HEK293T (cell line): ENCODE data around the gene FBXO10.

Experiments
- ARNT ChIP-seq: fragments of 450-650 bp; IDR thresholded peaks from 2 replicates; pipeline ENCODE4 v1.6.1; 2017; ENCODE audit warnings: mild to moderate bottlenecking
- BHLHE40 ChIP-seq: fragments of 450-650 bp; IDR thresholded peaks from 2 replicates; pipeline ENCODE4 v1.6.1; 2016; ENCODE audit warnings: mild to moderate bottlenecking, moderate library complexity, borderline replicate concordance
- ELF4 ChIP-seq: fragments of 450-650 bp; IDR thresholded peaks from 2 replicates; pipeline ENCODE4 v1.6.1; 2017; ENCODE audit warnings: antibody characterized with exemption
- FOXK2 ChIP-seq: fragments of 450-650 bp; IDR thresholded peaks from 2 replicates; pipeline ENCODE4 v1.6.1; 2016; ENCODE audit warnings: mild to moderate bottlenecking
- NFRKB ChIP-seq: fragments of 450-650 bp; IDR thresholded peaks from 2 replicates; pipeline ENCODE4 v1.6.1; 2016; ENCODE audit warnings: mild to moderate bottlenecking, moderate library complexity
- SP1 ChIP-seq: fragments of 450-650 bp; IDR thresholded peaks from 2 replicates; pipeline ENCODE4 v1.6.1; 2017
- TARDBP ChIP-seq: fragments of 450-650 bp; IDR thresholded peaks from 2 replicates; pipeline ENCODE4 v1.6.1; 2016

DNA sequence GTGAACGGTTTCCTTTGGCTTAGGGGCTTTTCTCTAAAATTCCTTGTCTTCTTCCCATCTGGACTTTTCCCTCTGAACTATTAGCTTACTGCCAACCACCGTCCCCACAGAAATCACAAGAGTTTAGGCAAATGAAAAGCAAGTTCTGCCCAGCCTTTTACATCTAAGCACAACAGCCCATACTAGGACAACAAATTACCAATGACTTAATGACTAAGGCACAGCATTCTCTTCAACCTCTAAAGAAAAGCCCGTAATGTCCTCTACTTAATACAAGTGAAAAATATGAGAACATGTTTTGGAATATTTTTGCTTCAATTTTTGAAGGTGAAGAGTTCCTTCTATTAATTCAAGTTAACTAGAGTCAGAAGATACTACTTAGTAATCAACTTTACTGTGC lies 112.2 kb downstream of the FBXO10 start:
- no peak for TF ChIP-seq SP1
- no peak for TF ChIP-seq ELF4
- no peak for TF ChIP-seq ARNT
- no peak for TF ChIP-seq NFRKB
- no peak for TF ChIP-seq TARDBP
- TF ChIP-seq BHLHE40 = no peak
- no peak for TF ChIP-seq FOXK2
